ENCODE measurements around the gene SLC66A3.
A peak's percentile ranks its signal among the peaks of the same experiment; 100 is the strongest.

The SLC66A3 gene

GRCh38 chr2:11177871-11178690, 22.8 kb downstream of the SLC66A3 start:
- Histone ChIP-seq H3K4me3 (no peak overlapping the region), H3K36me3 (peaks cover 18% of the 10 kb centered on the region), H3K27me3 (no peaks in the 10 kb centered on the region), H3K9ac (no peak overlapping the region), H3K9me3 (no peaks in the 10 kb centered on the region), H3K4me1 (peaks cover 42% of the 10 kb centered on the region), H4K20me1 (no peaks in the 10 kb centered on the region), H3K4me2 (peak overlapping the region; percentile 31), H3K27ac (no peak overlapping the region)
- no peak for TF ChIP-seq Cebpa-rat (IDR thresholded peaks at IDR 0.05)

DNA sequence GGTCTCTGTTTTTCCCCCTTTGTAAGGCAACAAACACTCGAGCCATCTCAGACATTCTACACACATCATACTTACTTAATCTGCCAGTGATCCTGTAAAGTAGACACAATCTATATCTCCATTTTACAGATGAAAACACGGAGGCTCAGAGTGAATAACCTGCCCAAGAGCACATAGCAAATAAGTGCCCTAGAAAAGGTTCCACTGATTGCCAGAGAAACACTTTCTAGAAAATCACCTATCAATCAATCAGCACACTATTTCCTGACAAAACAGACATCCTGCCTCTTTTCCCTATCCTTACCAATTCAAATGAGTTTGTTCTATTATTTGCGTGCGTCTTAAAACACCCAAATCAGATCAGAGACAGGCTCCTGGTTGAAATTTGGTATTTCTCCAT, 23.9 kb downstream of the SLC66A3 start:
- no peak overlapping the region for H3K27ac ChIP-seq
- TF ChIP-seq Cebpa-rat (IDR thresholded peaks at IDR 0.05), result no peak
- no peak overlapping the region for H3K4me2 ChIP-seq
- H3K9me3 ChIP-seq, result no peaks in the 10 kb centered on the region
- no peak overlapping the region for H3K4me3 ChIP-seq
- H3K27me3 ChIP-seq, result no peaks in the 10 kb centered on the region
- H3K9ac ChIP-seq, result no peak overlapping the region
- peaks cover 42% of the 10 kb centered on the region for H3K4me1 ChIP-seq
- peaks cover 20% of the 10 kb centered on the region for H3K36me3 ChIP-seq
- H4K20me1 ChIP-seq, result no peaks in the 10 kb centered on the region

DNA sequence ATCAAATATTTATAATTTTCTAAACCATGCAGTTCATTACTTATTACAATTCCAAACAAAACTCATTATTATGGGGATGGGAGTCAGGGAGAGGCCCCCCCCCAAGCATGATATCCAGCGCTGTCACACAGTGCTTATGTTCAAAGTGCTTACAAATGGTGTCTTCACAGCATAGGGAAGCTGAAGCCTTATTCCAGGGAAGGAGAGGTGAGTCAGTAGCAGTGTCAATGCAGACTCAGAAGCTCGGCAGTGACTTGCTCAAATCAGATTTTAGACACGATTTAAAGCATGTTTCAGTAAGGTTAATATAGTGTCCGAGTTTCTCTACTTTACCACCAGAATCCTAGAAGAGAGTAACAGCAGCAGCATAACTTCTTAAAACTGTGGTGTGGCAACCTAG, 24.6 kb downstream of the SLC66A3 start:
- Histone ChIP-seq H3K27me3 (no peaks in the 10 kb centered on the region), H3K4me2 (no peak overlapping the region), H3K4me1 (peaks cover 37% of the 10 kb centered on the region), H3K36me3 (peaks cover 20% of the 10 kb centered on the region), H3K9me3 (no peaks in the 10 kb centered on the region), H3K9ac (no peak overlapping the region), H3K27ac (no peak overlapping the region), H4K20me1 (no peaks in the 10 kb centered on the region), H3K4me3 (no peak overlapping the region)
- no peak for TF ChIP-seq Cebpa-rat (IDR thresholded peaks at IDR 0.05)

DNA sequence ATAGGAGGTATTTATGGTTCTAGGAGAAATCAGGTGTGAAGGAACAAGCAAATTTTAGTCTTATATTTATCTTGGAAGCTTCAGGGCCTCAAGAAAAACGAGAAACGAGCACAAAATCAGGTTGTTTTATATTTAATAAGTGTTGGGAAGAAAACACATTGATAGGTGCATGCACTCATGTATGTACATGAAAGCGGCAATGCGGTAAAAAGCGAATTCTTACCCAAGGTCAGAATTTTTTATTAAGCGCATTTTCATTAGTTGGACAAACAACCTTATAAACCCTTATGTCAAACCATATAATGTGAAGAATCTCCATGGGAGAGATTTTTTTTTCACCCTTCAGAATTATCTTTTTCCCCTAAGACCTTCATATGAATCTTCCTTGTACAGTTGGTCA, 25.4 kb downstream of the SLC66A3 start:
- H4K20me1 ChIP-seq, result no peaks in the 10 kb centered on the region
- peaks cover 27% of the 10 kb centered on the region for H3K36me3 ChIP-seq
- no peaks in the 10 kb centered on the region for H3K9me3 ChIP-seq
- H3K27me3 ChIP-seq, result no peaks in the 10 kb centered on the region
- H3K27ac ChIP-seq, result no peak overlapping the region
- no peak for TF ChIP-seq Cebpa-rat (IDR thresholded peaks at IDR 0.05)
- peaks cover 29% of the 10 kb centered on the region for H3K4me1 ChIP-seq
- H3K4me3 ChIP-seq, result no peak overlapping the region
- no peak overlapping the region for H3K4me2 ChIP-seq
- H3K9ac ChIP-seq, result no peak overlapping the region

DNA sequence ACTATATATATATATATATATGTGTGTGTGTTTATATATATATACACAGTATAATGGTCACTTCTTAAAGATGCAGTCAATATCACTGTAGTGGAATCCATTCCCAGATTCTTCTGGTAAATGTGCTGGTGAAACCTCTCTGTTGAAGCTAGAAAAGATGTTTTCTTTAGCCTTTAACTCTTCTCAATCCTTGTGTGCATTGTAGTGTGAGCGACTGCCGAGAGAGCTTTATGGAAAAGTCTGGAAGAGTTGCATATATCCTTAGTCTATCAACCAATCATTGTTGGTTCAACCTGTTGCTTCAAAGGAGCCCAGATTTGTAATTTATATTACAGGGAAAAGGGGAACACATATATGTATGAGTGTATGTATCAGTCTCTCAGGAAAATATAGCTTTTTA, 27.7 kb downstream of the SLC66A3 start:
- Histone ChIP-seq H3K9ac (no peak overlapping the region), H3K4me2 (no peak overlapping the region), H3K36me3 (peaks cover 44% of the 10 kb centered on the region), H3K27me3 (no peaks in the 10 kb centered on the region), H3K27ac (no peak overlapping the region), H4K20me1 (no peaks in the 10 kb centered on the region), H3K4me3 (no peak overlapping the region), H3K9me3 (no peaks in the 10 kb centered on the region), H3K4me1 (peaks cover 6% of the 10 kb centered on the region)
- no peak for TF ChIP-seq Cebpa-rat (IDR thresholded peaks at IDR 0.05)

GRCh38 chr2:11186145-11186544, 30.9 kb downstream of the SLC66A3 start:
- H3K36me3 ChIP-seq, result peaks cover 65% of the 10 kb centered on the region
- TF ChIP-seq Cebpa-rat (IDR thresholded peaks at IDR 0.05), result no peak
- no peaks in the 10 kb centered on the region for H3K4me1 ChIP-seq

GRCh38 chr2:11187083-11187619, 31.9 kb downstream of the SLC66A3 start:
- H3K27me3 ChIP-seq, result no peaks in the 10 kb centered on the region
- no peak overlapping the region for H3K9ac ChIP-seq
- H3K36me3 ChIP-seq, result peaks cover 66% of the 10 kb centered on the region
- no peaks in the 10 kb centered on the region for H4K20me1 ChIP-seq
- H3K27ac ChIP-seq, result no peak overlapping the region
- no peaks in the 10 kb centered on the region for H3K4me1 ChIP-seq
- H3K9me3 ChIP-seq, result no peaks in the 10 kb centered on the region
- no peak for TF ChIP-seq Cebpa-rat (IDR thresholded peaks at IDR 0.05)
- no peak overlapping the region for H3K4me2 ChIP-seq
- no peak overlapping the region for H3K4me3 ChIP-seq

More at GRCh38 chr2:11186145-11186544, 30.9 kb downstream of the SLC66A3 start:
- Histone ChIP-seq H3K9ac (no peak overlapping the region), H4K20me1 (no peaks in the 10 kb centered on the region), H3K27ac (no peak overlapping the region), H3K27me3 (no peaks in the 10 kb centered on the region), H3K4me3 (no peak overlapping the region), H3K9me3 (no peaks in the 10 kb centered on the region), H3K4me2 (no peak overlapping the region)

GRCh38 chr2:11187731-11188130, 32.5 kb downstream of the SLC66A3 start:
- H3K27me3 ChIP-seq, result no peaks in the 10 kb centered on the region
- no peak overlapping the region for H3K27ac ChIP-seq
- no peak overlapping the region for H3K9ac ChIP-seq
- H3K4me3 ChIP-seq, result no peak overlapping the region
- H4K20me1 ChIP-seq, result no peaks in the 10 kb centered on the region
- H3K4me1 ChIP-seq, result no peaks in the 10 kb centered on the region
- H3K4me2 ChIP-seq, result no peak overlapping the region
- TF ChIP-seq Cebpa-rat (IDR thresholded peaks at IDR 0.05), result no peak
- H3K36me3 ChIP-seq, result peaks cover 67% of the 10 kb centered on the region
- H3K9me3 ChIP-seq, result no peaks in the 10 kb centered on the region

DNA sequence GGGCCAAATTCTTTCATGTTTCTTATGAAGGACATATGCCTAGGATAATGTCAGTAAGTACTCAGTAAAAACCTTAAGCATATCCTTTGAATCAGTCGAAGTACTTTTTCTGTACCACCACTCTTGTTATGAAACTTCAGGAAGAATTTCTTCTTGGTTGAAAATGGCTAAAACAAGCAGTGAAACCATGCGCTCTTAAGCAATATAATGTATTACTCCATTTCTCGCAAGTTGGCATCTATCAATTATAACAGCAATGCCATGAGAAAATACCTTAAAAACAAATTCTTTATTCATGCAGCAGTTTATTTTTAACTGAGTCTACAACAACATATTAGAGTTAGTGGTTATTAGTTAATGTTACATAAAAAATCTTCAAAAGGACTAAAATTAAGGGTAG, 41.0 kb downstream of the SLC66A3 start:
- H3K9ac ChIP-seq, result no peak overlapping the region
- no peaks in the 10 kb centered on the region for H3K27me3 ChIP-seq
- no peak overlapping the region for H3K4me3 ChIP-seq
- no peak for TF ChIP-seq Cebpa-rat (IDR thresholded peaks at IDR 0.05)
- no peaks in the 10 kb centered on the region for H3K4me1 ChIP-seq
- peaks cover 83% of the 10 kb centered on the region for H3K36me3 ChIP-seq
- H4K20me1 ChIP-seq, result no peaks in the 10 kb centered on the region
- H3K9me3 ChIP-seq, result no peaks in the 10 kb centered on the region
- H3K4me2 ChIP-seq, result no peak overlapping the region
- no peak overlapping the region for H3K27ac ChIP-seq

GRCh38 chr2:11200651-11201050, 45.4 kb downstream of the SLC66A3 start:
- no peak overlapping the region for H3K9ac ChIP-seq
- peaks cover 90% of the 10 kb centered on the region for H3K36me3 ChIP-seq
- no peaks in the 10 kb centered on the region for H4K20me1 ChIP-seq
- H3K4me1 ChIP-seq, result no peaks in the 10 kb centered on the region
- no peak for TF ChIP-seq Cebpa-rat (IDR thresholded peaks at IDR 0.05)
- no peaks in the 10 kb centered on the region for H3K9me3 ChIP-seq
- H3K27ac ChIP-seq, result no peak overlapping the region
- no peak overlapping the region for H3K4me2 ChIP-seq
- H3K27me3 ChIP-seq, result no peaks in the 10 kb centered on the region
- H3K4me3 ChIP-seq, result no peak overlapping the region
